T-helper 17 cell (primary cell): Measurements from ENCODE around the gene KLHL30. TPM values are rescaled to one million over a fixed set of nuclear protein-coding genes. Genes with fewer than 3 reads are reported as not detected.

Experiments
- ATAC-seq: fragments of 150-1000 bp; cut with Tn5 transposase; 2 replicates; pipeline ENCODE4 v1.10.0; 2021; ENCODE audit warnings: mild to moderate bottlenecking, moderate library complexity
- DNase-seq, 3 donors: peaks; one replicate each; pipeline versions ENCODE4 v3.0.0 to v3.0.0-alpha.2; 2020 to 2021
- H3K9me3 ChIP-seq: one replicate; pipeline ENCODE4 v1.7.0; 2013; ENCODE audit warnings: low read length, mild to moderate bottlenecking; ENCODE audit not compliant: control insufficient read depth, poor library complexity, severe bottlenecking
- H3K27ac Mint-ChIP-seq: one replicate; pipeline ENCODE4 v1.8.0; 2022; ENCODE audit warnings: mild to moderate bottlenecking, moderate library complexity, mixed read lengths
- H3K27me3 Mint-ChIP-seq: one replicate; pipeline ENCODE4 v1.8.0; 2022; ENCODE audit warnings: mixed read lengths
- H3K36me3 Mint-ChIP-seq: one replicate; pipeline ENCODE4 v1.8.0; 2022; ENCODE audit warnings: low read depth, mixed read lengths
- H3K4me1 Mint-ChIP-seq: one replicate; pipeline ENCODE4 v1.8.0; 2022; ENCODE audit warnings: mild to moderate bottlenecking, mixed read lengths
- H3K4me3 Mint-ChIP-seq: one replicate; pipeline ENCODE4 v1.8.0; 2022; ENCODE audit warnings: mild to moderate bottlenecking, moderate library complexity, mixed read lengths
- total RNA-seq, 4 donors: library from RNA in 2 of 4; stranded (reverse) in 2 of 4; gene quantifications; one replicate each; pipeline ENCODE4 v1.2.3 and lab custom pipeline; 2022 to 2026

Gene KLHL30
- total RNA-seq, 2 donors from 2014 or later: not detected

DNA sequence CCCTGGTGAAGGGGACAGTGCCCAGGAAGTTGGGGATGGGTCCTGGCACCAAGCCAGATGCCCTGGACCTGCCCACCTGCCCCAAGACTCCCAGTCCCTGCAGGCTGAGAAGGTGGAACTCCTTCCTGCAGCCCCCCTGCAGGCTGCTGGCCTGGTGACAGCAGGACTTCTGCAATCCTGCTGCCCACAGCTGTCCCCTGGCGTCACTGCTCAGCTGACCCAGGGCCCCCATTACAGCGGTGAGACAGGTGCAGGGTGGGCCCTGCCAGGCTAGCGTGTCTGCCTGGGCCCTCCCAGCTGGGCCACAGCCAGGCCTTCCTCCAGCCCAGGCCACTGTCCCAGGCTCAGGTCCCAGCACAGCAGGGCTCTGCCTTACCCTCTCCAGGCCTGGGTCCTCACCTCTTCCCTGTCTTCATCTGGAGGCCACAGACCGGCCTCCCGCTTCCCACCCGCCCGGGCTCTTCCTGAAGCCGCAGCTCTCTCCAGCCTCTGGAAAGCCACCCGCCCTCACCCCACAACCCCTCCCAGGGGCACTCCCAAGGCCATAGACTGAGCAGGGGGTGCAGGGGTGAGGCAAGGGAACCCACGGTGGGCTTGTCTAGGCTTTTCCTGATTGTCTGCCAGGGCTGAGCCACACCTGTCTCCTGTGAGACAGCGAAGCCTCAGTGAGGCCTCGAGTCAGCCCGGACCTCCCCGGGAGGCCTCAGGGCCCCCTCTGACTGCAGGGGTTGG lies 11.5 kb downstream of the KLHL30 start:
- no peaks in the 10 kb centered on the region for H3K9me3 ChIP-seq
- no peak for ATAC-seq
- Mint-ChIP-seq H3K4me1 (no peaks in the 10 kb centered on the region), H3K36me3 (no peaks in the 10 kb centered on the region), H3K27ac (no peak overlapping the region), H3K4me3 (no peak overlapping the region), H3K27me3 (no peaks in the 10 kb centered on the region)
- DNase-seq: no peak

DNA sequence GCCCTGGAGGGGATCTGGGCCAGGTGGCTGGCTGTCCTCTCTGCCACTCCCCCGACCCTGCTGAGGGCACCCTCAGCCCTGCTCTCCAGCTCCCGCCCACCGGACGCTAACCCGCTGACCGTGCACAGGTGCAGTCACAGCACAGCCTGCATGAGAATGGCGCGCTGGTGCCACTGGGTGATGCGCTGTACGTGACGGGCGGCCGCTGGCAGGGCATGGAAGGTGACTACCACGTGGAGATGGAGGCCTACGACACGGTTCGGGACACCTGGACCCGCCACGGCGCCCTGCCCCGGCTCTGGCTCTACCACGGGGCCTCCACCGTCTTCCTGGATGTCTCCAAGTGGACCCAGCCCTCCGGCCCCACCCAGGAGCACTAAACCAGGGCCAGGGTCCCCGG lies 12.2 kb downstream of the KLHL30 start:
- H3K36me3 Mint-ChIP-seq: no peaks in the 10 kb centered on the region
- H3K4me3 Mint-ChIP-seq: no peak overlapping the region
- no peak overlapping the region for H3K27ac Mint-ChIP-seq
- no peak for DNase-seq
- no peaks in the 10 kb centered on the region for H3K9me3 ChIP-seq
- peaks cover under 1% of the 10 kb centered on the region for H3K27me3 Mint-ChIP-seq
- no peaks in the 10 kb centered on the region for H3K4me1 Mint-ChIP-seq
- ATAC-seq: no peak

GRCh38 chr2:238151205-238151604 lies 12.7 kb downstream of the KLHL30 start:
- ATAC-seq (no peak), DNase-seq (no peak)
- no peaks in the 10 kb centered on the region for H3K36me3 Mint-ChIP-seq
- no peaks in the 10 kb centered on the region for H3K4me1 Mint-ChIP-seq
- no peaks in the 10 kb centered on the region for H3K9me3 ChIP-seq
- H3K4me3 Mint-ChIP-seq: no peak overlapping the region
- H3K27me3 Mint-ChIP-seq: peaks cover 4% of the 10 kb centered on the region
- no peak overlapping the region for H3K27ac Mint-ChIP-seq

GRCh38 chr2:238151628-238152235 lies 13.3 kb downstream of the KLHL30 start:
- no peak overlapping the region for H3K4me3 Mint-ChIP-seq
- H3K36me3 Mint-ChIP-seq: no peaks in the 10 kb centered on the region
- H3K9me3 ChIP-seq: no peaks in the 10 kb centered on the region
- H3K4me1 Mint-ChIP-seq: no peaks in the 10 kb centered on the region
- no peak overlapping the region for H3K27ac Mint-ChIP-seq
- peaks cover 4% of the 10 kb centered on the region for H3K27me3 Mint-ChIP-seq
- ATAC-seq: no peak
- DNase-seq: no peak

- H3K9me3 ChIP-seq: no peaks in the 10 kb centered on the region
- Mint-ChIP-seq H3K36me3 (no peaks in the 10 kb centered on the region), H3K27ac (no peak overlapping the region), H3K4me3 (no peak overlapping the region), H3K27me3 (peaks cover 4% of the 10 kb centered on the region), H3K4me1 (no peaks in the 10 kb centered on the region)
- ATAC-seq: no peak
- DNase-seq: no peak
These were observed 14.6 kb downstream of the KLHL30 start for GRCh38 chr2:238152771-238153688.

DNA sequence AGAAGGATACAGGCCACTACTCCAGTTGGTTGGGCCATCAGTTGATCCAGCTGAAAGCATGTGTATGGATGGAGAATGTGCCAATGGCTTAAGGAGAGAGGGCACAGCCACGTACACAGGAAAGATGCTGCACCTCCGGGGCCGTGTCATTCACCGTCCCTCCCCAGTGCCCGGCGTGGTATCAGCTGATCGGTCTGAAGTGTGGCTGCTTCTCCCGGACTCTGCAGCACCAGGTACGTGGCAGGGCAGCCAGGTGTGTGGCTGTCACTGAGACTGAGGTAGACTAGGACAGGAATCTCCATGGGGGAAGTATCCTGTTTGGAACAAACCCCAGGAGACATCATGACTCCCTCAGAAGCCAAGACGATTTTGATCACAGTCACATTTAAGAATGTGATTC lies 16.1 kb downstream of the KLHL30 start:
- ATAC-seq (no peak), DNase-seq (no peak)
- Mint-ChIP-seq H3K36me3 (no peaks in the 10 kb centered on the region), H3K4me1 (peaks cover 4% of the 10 kb centered on the region), H3K4me3 (no peak overlapping the region), H3K27me3 (peaks cover 8% of the 10 kb centered on the region), H3K27ac (no peak overlapping the region)
- H3K9me3 ChIP-seq: no peaks in the 10 kb centered on the region

DNA sequence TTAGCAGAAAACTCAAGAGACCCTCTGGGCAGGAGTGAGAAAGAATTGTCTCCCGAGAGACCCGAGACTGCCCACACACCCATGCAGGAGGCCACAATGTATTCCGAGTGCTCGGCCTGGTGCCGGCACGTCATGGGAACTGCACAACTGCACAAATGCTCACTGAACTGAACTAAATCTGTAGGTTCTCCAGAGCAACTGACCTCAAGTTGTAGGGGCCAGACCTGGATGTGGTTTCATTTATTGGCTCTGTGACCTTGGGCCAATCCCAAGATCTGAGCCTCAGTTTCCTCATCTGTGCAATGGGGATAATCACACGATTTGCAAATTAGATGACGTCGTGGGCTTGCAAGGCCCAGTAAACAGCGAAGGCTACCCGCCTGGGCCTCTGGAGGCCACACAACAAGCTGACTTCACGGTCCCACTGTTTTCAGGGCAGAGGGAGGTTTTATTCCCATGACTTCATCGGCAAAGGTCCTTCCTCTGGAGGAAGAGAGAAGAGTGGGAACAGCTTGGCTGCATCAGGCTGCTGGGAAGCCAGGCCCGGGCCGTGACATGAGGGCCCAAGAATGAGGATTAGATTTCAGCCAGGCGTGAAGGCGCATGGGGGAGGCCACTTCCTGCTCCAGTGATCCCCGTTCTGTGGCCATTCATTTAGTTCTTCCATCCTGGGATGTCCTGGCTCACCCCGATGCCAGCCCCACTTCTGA lies 16.7 kb downstream of the KLHL30 start:
- Mint-ChIP-seq H3K4me3 (no peak overlapping the region), H3K27me3 (peaks cover 15% of the 10 kb centered on the region), H3K4me1 (peaks cover 9% of the 10 kb centered on the region), H3K36me3 (no peaks in the 10 kb centered on the region), H3K27ac (no peak overlapping the region)
- no peaks in the 10 kb centered on the region for H3K9me3 ChIP-seq
- ATAC-seq (no peak), DNase-seq (no peak)

GRCh38 chr2:238155761-238156694 lies 17.6 kb downstream of the KLHL30 start:
- DNase-seq (no peak), ATAC-seq (no peak)

DNA sequence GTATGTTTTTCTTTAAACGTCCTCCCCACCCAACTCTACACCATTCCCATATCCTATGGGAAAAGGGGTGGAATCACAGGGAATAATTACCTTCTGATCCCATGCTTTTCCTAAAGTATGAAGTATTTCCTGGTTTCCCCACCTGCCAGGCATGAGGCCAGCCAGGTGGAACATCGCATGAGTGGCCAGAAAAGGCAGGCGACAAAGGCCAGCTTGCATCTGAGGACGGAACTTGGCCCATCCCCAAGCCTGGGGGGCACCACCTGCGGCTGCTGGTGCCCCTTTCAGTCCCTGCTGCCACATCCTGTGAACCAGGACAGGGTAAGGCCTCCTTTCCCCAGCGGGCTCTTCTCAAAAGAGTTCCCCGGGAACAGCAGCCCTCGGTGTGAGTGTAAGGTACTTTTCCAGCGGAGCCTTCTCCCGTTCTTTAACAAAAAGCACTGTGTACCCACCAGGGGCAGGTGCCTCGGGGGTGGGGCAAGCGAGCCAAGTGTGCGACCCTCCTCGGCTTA lies 19.1 kb downstream of the KLHL30 start:
- H3K27ac Mint-ChIP-seq: no peak overlapping the region
- no peaks in the 10 kb centered on the region for H3K9me3 ChIP-seq
- H3K36me3 Mint-ChIP-seq: no peaks in the 10 kb centered on the region
- no peak overlapping the region for H3K4me3 Mint-ChIP-seq
- no peak for ATAC-seq
- peaks cover 12% of the 10 kb centered on the region for H3K4me1 Mint-ChIP-seq
- DNase-seq: no peak
- H3K27me3 Mint-ChIP-seq: peaks cover 20% of the 10 kb centered on the region

More at GRCh38 chr2:238155761-238156694, 17.6 kb downstream of the KLHL30 start:
- H3K27me3 Mint-ChIP-seq: peaks cover 20% of the 10 kb centered on the region
- H3K9me3 ChIP-seq: no peaks in the 10 kb centered on the region
- no peak overlapping the region for H3K27ac Mint-ChIP-seq
- H3K36me3 Mint-ChIP-seq: no peaks in the 10 kb centered on the region
- H3K4me1 Mint-ChIP-seq: peaks cover 12% of the 10 kb centered on the region
- no peak overlapping the region for H3K4me3 Mint-ChIP-seq

- no peaks in the 10 kb centered on the region for H3K9me3 ChIP-seq
- H3K36me3 Mint-ChIP-seq: no peaks in the 10 kb centered on the region
- H3K27me3 Mint-ChIP-seq: peaks cover 20% of the 10 kb centered on the region
- no peak for ATAC-seq
- DNase-seq: no peak
- H3K4me1 Mint-ChIP-seq: peaks cover 12% of the 10 kb centered on the region
- no peak overlapping the region for H3K27ac Mint-ChIP-seq
- H3K4me3 Mint-ChIP-seq: peak overlapping the region; percentile 73
These were observed 19.6 kb downstream of the KLHL30 start for GRCh38 chr2:238158018-238158508.

DNA sequence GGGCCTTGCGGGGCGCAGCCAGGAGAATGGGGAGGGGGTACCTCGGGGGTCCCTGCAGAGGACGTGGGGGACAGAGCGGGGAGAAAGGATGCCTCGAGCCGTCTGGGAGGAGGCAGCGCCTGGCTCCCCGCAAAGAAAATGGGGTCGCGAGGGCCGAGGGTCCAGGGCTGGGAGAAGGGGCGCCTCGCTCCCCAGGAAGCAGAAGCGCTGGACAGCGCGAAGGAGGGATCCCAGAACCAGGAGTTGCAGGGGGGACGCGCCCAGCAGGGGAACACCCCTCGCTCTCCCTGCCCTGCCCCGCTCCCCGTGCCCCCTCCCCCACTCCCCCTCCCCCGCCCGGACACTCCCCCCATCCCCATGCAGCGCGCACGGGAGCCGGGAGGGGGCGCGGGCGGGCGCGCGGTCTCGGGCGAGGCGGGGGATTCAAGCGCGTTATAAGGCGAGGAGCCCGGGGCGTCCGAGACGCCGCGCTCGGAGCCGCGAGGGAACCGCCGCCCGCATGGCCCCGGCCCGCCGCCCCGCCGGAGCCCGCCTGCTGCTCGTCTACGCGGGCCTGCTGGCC lies 20.1 kb downstream of the KLHL30 start, which contains the start of gene ERFE:
Gene ERFE, plus strand, starts transcription at position 462 of the 562 bp plus-strand sequence. Its CDS starts 38 bp downstream, at position 500.
- ATAC-seq: peak; percentile 83
- peak in 1 of 3 donors; percentile 40 for DNase-seq
- H3K4me1 Mint-ChIP-seq: peaks cover 12% of the 10 kb centered on the region
- no peaks in the 10 kb centered on the region for H3K36me3 Mint-ChIP-seq
- H3K9me3 ChIP-seq: no peaks in the 10 kb centered on the region
- H3K27ac Mint-ChIP-seq: peak within 1 kb of the TSS; percentile 29
- peaks cover 20% of the 10 kb centered on the region for H3K27me3 Mint-ChIP-seq
- peak within 1 kb of the TSS; percentile 75 for H3K4me3 Mint-ChIP-seq
